Measurements from ENCODE around the gene TASOR.
A peak's percentile ranks its signal among the peaks of the same experiment; 100 is the strongest.

DNA sequence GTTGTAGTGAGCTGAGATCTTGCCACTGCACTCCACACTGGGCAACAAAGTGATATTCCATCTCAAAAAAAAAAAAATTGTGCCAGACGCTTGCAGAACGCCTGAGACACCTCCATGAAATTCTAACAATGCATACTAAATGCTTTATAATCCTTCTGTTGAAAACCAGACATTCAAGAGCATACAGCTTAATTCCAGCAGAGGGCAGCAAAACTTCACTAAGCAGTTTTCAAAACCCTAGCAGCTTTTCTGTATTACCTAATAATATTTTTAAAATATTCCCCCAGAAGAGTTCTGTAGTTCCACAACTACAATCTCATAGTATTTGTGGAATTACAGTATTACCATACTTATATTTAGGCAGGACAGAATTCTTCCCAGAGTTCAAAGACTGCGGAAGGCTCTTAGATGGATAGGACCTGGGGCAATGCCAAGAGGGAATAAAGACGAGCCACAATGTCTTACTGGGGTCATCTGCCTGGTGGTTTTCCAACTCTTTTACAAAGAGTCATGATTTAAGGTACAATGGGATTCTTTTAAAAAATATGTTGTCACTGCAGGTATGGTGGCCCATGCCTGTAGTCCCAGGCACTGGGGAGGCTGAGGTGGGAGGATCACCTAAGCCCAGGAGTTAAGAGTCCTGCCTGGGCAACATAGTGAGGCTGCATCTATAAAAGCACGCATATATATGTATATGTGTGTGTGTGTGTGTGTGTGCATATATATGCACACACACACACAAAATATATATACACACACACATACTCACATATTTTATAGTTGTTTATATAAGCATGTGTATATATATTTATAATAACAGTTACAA, 19.6 kb upstream of the TASOR start:
- TF ChIP-seq, protein P1, sequence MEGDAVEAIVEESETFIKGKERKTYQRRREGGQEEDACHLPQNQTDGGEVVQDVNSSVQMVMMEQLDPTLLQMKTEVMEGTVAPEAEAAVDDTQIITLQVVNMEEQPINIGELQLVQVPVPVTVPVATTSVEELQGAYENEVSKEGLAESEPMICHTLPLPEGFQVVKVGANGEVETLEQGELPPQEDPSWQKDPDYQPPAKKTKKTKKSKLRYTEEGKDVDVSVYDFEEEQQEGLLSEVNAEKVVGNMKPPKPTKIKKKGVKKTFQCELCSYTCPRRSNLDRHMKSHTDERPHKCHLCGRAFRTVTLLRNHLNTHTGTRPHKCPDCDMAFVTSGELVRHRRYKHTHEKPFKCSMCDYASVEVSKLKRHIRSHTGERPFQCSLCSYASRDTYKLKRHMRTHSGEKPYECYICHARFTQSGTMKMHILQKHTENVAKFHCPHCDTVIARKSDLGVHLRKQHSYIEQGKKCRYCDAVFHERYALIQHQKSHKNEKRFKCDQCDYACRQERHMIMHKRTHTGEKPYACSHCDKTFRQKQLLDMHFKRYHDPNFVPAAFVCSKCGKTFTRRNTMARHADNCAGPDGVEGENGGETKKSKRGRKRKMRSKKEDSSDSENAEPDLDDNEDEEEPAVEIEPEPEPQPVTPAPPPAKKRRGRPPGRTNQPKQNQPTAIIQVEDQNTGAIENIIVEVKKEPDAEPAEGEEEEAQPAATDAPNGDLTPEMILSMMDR (IDR thresholded peaks at IDR 0.05), result peak; percentile 95
- TF ChIP-seq YY1 (IDR thresholded peaks at IDR 0.05; ENCODE audit: low read depth) (no peak), POLR2AphosphoS5 (IDR thresholded peaks at IDR 0.05; ENCODE audit: low read depth, low read length) (no peak), RXRA (IDR thresholded peaks at IDR 0.05; ENCODE audit: borderline replicate concordance, low read depth) (no peak), EZH2phosphoT487 (IDR thresholded peaks at IDR 0.05; ENCODE audit: borderline replicate concordance, low read depth) (no peak), RCOR1 (IDR thresholded peaks at IDR 0.05; ENCODE audit: low read length) (no peak), MXI1 (IDR thresholded peaks at IDR 0.05; ENCODE audit: low read depth, low read length) (no peak), RAD21 (IDR thresholded peaks at IDR 0.05; ENCODE audit: low read length) (peak; percentile 96), USF2 (IDR thresholded peaks at IDR 0.05; ENCODE audit: borderline replicate concordance, low read depth, low read length) (no peak)
- TF ChIP-seq, protein P2, sequence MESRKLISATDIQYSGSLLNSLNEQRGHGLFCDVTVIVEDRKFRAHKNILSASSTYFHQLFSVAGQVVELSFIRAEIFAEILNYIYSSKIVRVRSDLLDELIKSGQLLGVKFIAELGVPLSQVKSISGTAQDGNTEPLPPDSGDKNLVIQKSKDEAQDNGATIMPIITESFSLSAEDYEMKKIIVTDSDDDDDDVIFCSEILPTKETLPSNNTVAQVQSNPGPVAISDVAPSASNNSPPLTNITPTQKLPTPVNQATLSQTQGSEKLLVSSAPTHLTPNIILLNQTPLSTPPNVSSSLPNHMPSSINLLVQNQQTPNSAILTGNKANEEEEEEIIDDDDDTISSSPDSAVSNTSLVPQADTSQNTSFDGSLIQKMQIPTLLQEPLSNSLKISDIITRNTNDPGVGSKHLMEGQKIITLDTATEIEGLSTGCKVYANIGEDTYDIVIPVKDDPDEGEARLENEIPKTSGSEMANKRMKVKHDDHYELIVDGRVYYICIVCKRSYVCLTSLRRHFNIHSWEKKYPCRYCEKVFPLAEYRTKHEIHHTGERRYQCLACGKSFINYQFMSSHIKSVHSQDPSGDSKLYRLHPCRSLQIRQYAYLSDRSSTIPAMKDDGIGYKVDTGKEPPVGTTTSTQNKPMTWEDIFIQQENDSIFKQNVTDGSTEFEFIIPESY (IDR thresholded peaks at IDR 0.05; ENCODE audit: borderline replicate concordance, low read depth), result no peak
- TF ChIP-seq, protein P3, sequence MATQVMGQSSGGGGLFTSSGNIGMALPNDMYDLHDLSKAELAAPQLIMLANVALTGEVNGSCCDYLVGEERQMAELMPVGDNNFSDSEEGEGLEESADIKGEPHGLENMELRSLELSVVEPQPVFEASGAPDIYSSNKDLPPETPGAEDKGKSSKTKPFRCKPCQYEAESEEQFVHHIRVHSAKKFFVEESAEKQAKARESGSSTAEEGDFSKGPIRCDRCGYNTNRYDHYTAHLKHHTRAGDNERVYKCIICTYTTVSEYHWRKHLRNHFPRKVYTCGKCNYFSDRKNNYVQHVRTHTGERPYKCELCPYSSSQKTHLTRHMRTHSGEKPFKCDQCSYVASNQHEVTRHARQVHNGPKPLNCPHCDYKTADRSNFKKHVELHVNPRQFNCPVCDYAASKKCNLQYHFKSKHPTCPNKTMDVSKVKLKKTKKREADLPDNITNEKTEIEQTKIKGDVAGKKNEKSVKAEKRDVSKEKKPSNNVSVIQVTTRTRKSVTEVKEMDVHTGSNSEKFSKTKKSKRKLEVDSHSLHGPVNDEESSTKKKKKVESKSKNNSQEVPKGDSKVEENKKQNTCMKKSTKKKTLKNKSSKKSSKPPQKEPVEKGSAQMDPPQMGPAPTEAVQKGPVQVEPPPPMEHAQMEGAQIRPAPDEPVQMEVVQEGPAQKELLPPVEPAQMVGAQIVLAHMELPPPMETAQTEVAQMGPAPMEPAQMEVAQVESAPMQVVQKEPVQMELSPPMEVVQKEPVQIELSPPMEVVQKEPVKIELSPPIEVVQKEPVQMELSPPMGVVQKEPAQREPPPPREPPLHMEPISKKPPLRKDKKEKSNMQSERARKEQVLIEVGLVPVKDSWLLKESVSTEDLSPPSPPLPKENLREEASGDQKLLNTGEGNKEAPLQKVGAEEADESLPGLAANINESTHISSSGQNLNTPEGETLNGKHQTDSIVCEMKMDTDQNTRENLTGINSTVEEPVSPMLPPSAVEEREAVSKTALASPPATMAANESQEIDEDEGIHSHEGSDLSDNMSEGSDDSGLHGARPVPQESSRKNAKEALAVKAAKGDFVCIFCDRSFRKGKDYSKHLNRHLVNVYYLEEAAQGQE (IDR thresholded peaks at IDR 0.05; ENCODE audit: low read depth, low read length), result no peak

Data from SK-N-SH (cell line).